H9 (cell line): Measurements from ENCODE around the gene CPB2. TPM values are rescaled to one million over a fixed set of nuclear protein-coding genes. Genes with fewer than 3 reads are reported as not detected.

ENCODE experiments used
- DNase-seq: peaks from one replicate; pipeline ENCODE4 v3.0.0-alpha.2; 2017
- H2AFZ ChIP-seq: one replicate; pipeline ENCODE4 v1.6.1; 2013; ENCODE audit warnings: mild to moderate bottlenecking, low read length, control low read depth, moderate library complexity
- H2AK5ac ChIP-seq: 2 replicates; pipeline ENCODE4 v1.6.1; 2013; ENCODE audit warnings: low read length, control low read depth, mixed read lengths; ENCODE audit not compliant: insufficient read length
- H2BK120ac ChIP-seq: one replicate; pipeline ENCODE4 v1.6.1; 2013; ENCODE audit warnings: low read depth, mild to moderate bottlenecking, low read length, control low read depth, inconsistent platforms; ENCODE audit not compliant: poor library complexity, severe bottlenecking
- H2BK12ac ChIP-seq: 2 replicates; pipeline ENCODE4 v1.6.1; 2013; ENCODE audit warnings: low read length, control low read depth, mixed read lengths, low read depth; ENCODE audit not compliant: insufficient read length
- H2BK15ac ChIP-seq: 2 replicates; pipeline ENCODE4 v1.6.1; 2013; ENCODE audit warnings: low read depth, low read length, control low read depth
- H2BK20ac ChIP-seq: one replicate; pipeline ENCODE4 v1.6.1; 2013; ENCODE audit warnings: low read depth, mild to moderate bottlenecking, low read length, control low read depth, inconsistent platforms; ENCODE audit not compliant: poor library complexity, severe bottlenecking
- H2BK5ac ChIP-seq: 2 replicates; pipeline ENCODE4 v1.6.1; 2013; ENCODE audit warnings: low read length, control low read depth, mixed read lengths; ENCODE audit not compliant: insufficient read length
- H3K14ac ChIP-seq: 2 replicates; pipeline ENCODE4 v1.6.1; 2013; ENCODE audit warnings: low read length, control low read depth; ENCODE audit not compliant: insufficient read depth
- H3K18ac ChIP-seq: 2 replicates; pipeline ENCODE4 v1.6.1; 2013; ENCODE audit warnings: low read depth, mild to moderate bottlenecking, mixed read lengths, low read length, control low read depth; ENCODE audit not compliant: insufficient read length
- H3K23ac ChIP-seq: 2 replicates; pipeline ENCODE4 v1.6.1; 2013; ENCODE audit warnings: low read length, control low read depth, mixed read lengths, low read depth; ENCODE audit not compliant: insufficient read length
- H3K23me2 ChIP-seq: 2 replicates; pipeline ENCODE4 v1.6.1; 2013; ENCODE audit warnings: low read depth, mild to moderate bottlenecking, mixed read lengths, low read length, control low read depth; ENCODE audit not compliant: insufficient read length, poor library complexity, severe bottlenecking
- H3K27ac ChIP-seq: 2 replicates; pipeline ENCODE4 v1.5.1; 2013; ENCODE audit warnings: low read length, control low read depth, mixed read lengths, low read depth; ENCODE audit not compliant: insufficient read length
- H3K27me3 ChIP-seq: 2 replicates; pipeline ENCODE4 v1.6.1; 2013; ENCODE audit warnings: low read length, control low read depth, inconsistent platforms; ENCODE audit not compliant: insufficient read depth
- H3K4ac ChIP-seq: 2 replicates; pipeline ENCODE4 v1.6.1; 2013; ENCODE audit warnings: low read depth, mild to moderate bottlenecking, control low read depth, inconsistent platforms, low read length, moderate library complexity
- H3K4me1 ChIP-seq: 2 replicates; pipeline ENCODE4 v1.6.1; 2013; ENCODE audit warnings: low read length, control low read depth, inconsistent platforms; ENCODE audit not compliant: insufficient read depth
- H3K4me2 ChIP-seq: 2 replicates; pipeline ENCODE4 v1.6.1; 2013; ENCODE audit warnings: low read length, control low read depth, mixed read lengths; ENCODE audit not compliant: insufficient read length, insufficient read depth
- H3K56ac ChIP-seq: 2 replicates; pipeline ENCODE4 v1.6.1; 2013; ENCODE audit warnings: low read depth, mild to moderate bottlenecking, mixed read lengths, low read length, control low read depth; ENCODE audit not compliant: insufficient read length
- H3K79me1 ChIP-seq: 2 replicates; pipeline ENCODE4 v1.6.1; 2013; ENCODE audit warnings: low read depth, mild to moderate bottlenecking, moderate library complexity, low read length, control low read depth, inconsistent platforms; ENCODE audit not compliant: insufficient read depth, poor library complexity, severe bottlenecking
- H3K79me2 ChIP-seq: 2 replicates; pipeline ENCODE4 v1.6.1; 2013; ENCODE audit warnings: low read length, control low read depth, inconsistent platforms; ENCODE audit not compliant: insufficient read depth
- H3K9ac ChIP-seq: 2 replicates; pipeline ENCODE4 v1.6.1; 2013; ENCODE audit warnings: low read length, control low read depth, mixed read lengths; ENCODE audit not compliant: insufficient read length; ENCODE audit errors: extremely low read depth
- H3K9me3 ChIP-seq: one replicate; pipeline ENCODE4 v1.6.1; 2013; ENCODE audit warnings: low read depth, low read length, inconsistent platforms; ENCODE audit not compliant: control insufficient read depth
- H3T11ph ChIP-seq: one replicate; pipeline ENCODE4 v1.6.1; 2013; ENCODE audit warnings: mild to moderate bottlenecking, low read length, control low read depth, inconsistent platforms
- H4K20me1 ChIP-seq: one replicate; pipeline ENCODE4 v1.6.1; 2013; ENCODE audit not compliant: control insufficient read depth, insufficient read length, insufficient read depth
- H4K5ac ChIP-seq: 2 replicates; pipeline ENCODE4 v1.6.1; 2013; ENCODE audit warnings: low read depth, mild to moderate bottlenecking, mixed read lengths, low read length, control low read depth; ENCODE audit not compliant: insufficient read length
- H4K8ac ChIP-seq: replicated peaks from 2 replicates; pipeline ENCODE4 v1.6.1; 2013; ENCODE audit warnings: low read length, control low read depth, mixed read lengths, low read depth; ENCODE audit not compliant: insufficient read length
- H4K91ac ChIP-seq: 2 replicates; pipeline ENCODE4 v1.6.1; 2013; ENCODE audit warnings: low read depth, mild to moderate bottlenecking, moderate library complexity, mixed read lengths, low read length, control low read depth; ENCODE audit not compliant: insufficient read length
- H3K27ac Mint-ChIP-seq, 3 experiments: 2 replicates in 2 of 3; 3 replicates in 1 of 3; pipeline ENCODE4 v1.8.0; 2020 to 2021; ENCODE audit warnings: mixed read lengths in 3 of 3, mild to moderate bottlenecking in 1 of 3, moderate library complexity in 1 of 3
- H3K27me3 Mint-ChIP-seq: 2 replicates; pipeline ENCODE4 v1.8.0; 2021; ENCODE audit warnings: low read depth, mild to moderate bottlenecking, moderate library complexity, mixed read lengths
- H3K36me3 Mint-ChIP-seq, 3 experiments: 2 replicates in 2 of 3; 3 replicates in 1 of 3; pipeline ENCODE4 v1.8.0; 2020 to 2021; ENCODE audit warnings: low read depth in 3 of 3, mixed read lengths in 3 of 3; ENCODE audit not compliant: insufficient read depth in 1 of 3
- H3K4me1 Mint-ChIP-seq, 2 experiments: 2 replicates each; pipeline ENCODE4 v1.8.0; 2020; ENCODE audit warnings: mixed read lengths in 2 of 2
- H3K4me3 Mint-ChIP-seq, 2 experiments: 2 replicates in 1 of 2; 3 replicates in 1 of 2; pipeline ENCODE4 v1.8.0; 2020 to 2021; ENCODE audit warnings: mild to moderate bottlenecking in 2 of 2, mixed read lengths in 2 of 2, moderate library complexity in 1 of 2
- H3K9me3 Mint-ChIP-seq, 2 experiments: 2 replicates in 1 of 2; 3 replicates in 1 of 2; pipeline ENCODE4 v1.8.0; 2020; ENCODE audit warnings: mild to moderate bottlenecking in 2 of 2, mixed read lengths in 2 of 2, moderate library complexity in 1 of 2
- WGBS: extraction: QIAGEN DNeasy Blood & Tissue Kit; methylation state at CpG from one replicate; pipeline ENCODE4 v1.1.7; 2013; ENCODE audit warnings: missing lambda C conversion rate, low lambda C conversion rate, mixed read lengths; ENCODE audit not compliant: insufficient read length; ENCODE audit errors: extremely low coverage; 5-methylcytosine and 5-hydroxymethylcytosine counted together
- total RNA-seq: library from RNA; stranded (reverse); gene quantifications from 2 replicates; pipeline ENCODE4 v1.2.1, GENCODE V29; 2021
- TF ChIP-seq, protein P1 (sequence below): fragments of 200-600 bp; sonication (generic); conservative IDR thresholded peaks from 3 replicates; pipeline ENCODE4 v1.8.0; 2021; ENCODE audit warnings: antibody characterized with exemption, mild to moderate bottlenecking

CPB2 gene
- total RNA-seq, 1 experiment from 2014 or later = not detected

DNA sequence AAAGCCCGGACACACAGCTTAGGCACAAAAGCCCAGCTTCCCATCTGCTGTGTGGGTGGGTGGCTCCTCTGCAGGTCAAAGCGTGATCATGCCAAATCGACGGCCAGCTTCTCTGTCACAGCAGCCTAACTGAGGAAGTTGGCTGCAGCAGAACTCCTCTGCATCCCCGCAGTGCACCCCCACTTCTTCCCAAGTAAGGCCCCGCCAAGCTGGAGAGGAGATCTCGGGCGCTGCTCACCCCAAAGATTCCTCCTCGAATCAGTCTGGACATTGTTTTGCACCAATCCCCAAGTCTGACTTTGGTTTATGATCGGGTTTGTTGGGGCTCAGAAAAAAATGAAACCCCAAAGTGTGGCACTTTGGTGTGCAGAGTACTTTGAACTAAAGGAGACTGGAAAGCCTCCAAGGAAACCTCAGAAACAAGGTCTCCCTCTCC is 19.7 kb upstream of the CPB2 start:
- Histone ChIP-seq H2BK20ac (no peak overlapping the region), H3K9ac (no peak overlapping the region), H3K14ac (no peak overlapping the region), H2BK120ac (no peak overlapping the region), H3K79me2 (no peaks in the 10 kb centered on the region), H3T11ph (no peak overlapping the region), H2BK5ac (no peak overlapping the region), H3K4ac (no peak overlapping the region), H3K27ac (no peak overlapping the region), H2BK12ac (no peak overlapping the region), H4K5ac (no peak overlapping the region), H3K79me1 (no peaks in the 10 kb centered on the region), H4K20me1 (no peaks in the 10 kb centered on the region), H2AK5ac (no peak overlapping the region), H3K23ac (no peak overlapping the region), H2AFZ (no peak overlapping the region), H3K18ac (no peak overlapping the region), H3K4me1 (peaks cover under 1% of the 10 kb centered on the region; the same call in 1 of the 2 replicates), H3K9me3 (no peaks in the 10 kb centered on the region), H3K56ac (no peak overlapping the region), H4K91ac (no peak overlapping the region), H3K4me2 (no peak overlapping the region), H3K23me2 (no peaks in the 10 kb centered on the region), H3K27me3 (no peaks in the 10 kb centered on the region), H4K8ac (no peak overlapping the region), H2BK15ac (no peak overlapping the region)
- Mint-ChIP-seq H3K9me3 (no peaks in the 10 kb centered on the region), H3K27me3 (no peaks in the 10 kb centered on the region), H3K36me3 (no peaks in the 10 kb centered on the region), H3K4me1 (peaks cover 7 to 8% of the 10 kb centered on the region in 2 experiments), H3K27ac (no peak overlapping the region), H3K4me3 (no peak overlapping the region)
- DNase-seq = no peak
- TF ChIP-seq, protein P1, sequence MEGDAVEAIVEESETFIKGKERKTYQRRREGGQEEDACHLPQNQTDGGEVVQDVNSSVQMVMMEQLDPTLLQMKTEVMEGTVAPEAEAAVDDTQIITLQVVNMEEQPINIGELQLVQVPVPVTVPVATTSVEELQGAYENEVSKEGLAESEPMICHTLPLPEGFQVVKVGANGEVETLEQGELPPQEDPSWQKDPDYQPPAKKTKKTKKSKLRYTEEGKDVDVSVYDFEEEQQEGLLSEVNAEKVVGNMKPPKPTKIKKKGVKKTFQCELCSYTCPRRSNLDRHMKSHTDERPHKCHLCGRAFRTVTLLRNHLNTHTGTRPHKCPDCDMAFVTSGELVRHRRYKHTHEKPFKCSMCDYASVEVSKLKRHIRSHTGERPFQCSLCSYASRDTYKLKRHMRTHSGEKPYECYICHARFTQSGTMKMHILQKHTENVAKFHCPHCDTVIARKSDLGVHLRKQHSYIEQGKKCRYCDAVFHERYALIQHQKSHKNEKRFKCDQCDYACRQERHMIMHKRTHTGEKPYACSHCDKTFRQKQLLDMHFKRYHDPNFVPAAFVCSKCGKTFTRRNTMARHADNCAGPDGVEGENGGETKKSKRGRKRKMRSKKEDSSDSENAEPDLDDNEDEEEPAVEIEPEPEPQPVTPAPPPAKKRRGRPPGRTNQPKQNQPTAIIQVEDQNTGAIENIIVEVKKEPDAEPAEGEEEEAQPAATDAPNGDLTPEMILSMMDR = no peak
- WGBS = no CpG with 5 or more reads among the region's 10 CpGs
